ENCODE data around the gene TRPM3. TPM values are rescaled to one million over a fixed set of nuclear protein-coding genes. Genes with fewer than 3 reads are reported as not detected.

TRPM3 gene
- total and polyA plus RNA-seq, 2 donors (not counting 1 experiment from before 2014, with no cell fraction given): not detected

GRCh38 chr9:70561111-70561510 lies 560.3 kb downstream of the TRPM3 start:
- ChIA-PET CTCF (interaction anchor here (1.5 kb wide), 1 partner anchor 76 kb away, joined by 4 read pairs; no protein-coding TSS in a partner anchor), POLR2A (no interaction called here)
- Histone ChIP-seq H3K27ac (ENCODE audit: low read length in 2 of 2) (no peak overlapping the region), H3K27me3 (replicated peaks in 1 of 4; ENCODE audit: control extremely low read depth in 1 of 4, control insufficient read depth in 3 of 4, insufficient read depth in 4 of 4, low read length in 3 of 4) (no peaks in the 10 kb centered on the region), H3K4me2 (replicated peaks; ENCODE audit: low read depth, low read length, poor library complexity, severe bottlenecking) (no peak overlapping the region), H2AFZ (ENCODE audit: insufficient read depth, low read depth, low read length, poor library complexity, severe bottlenecking) (no peak overlapping the region), H3K9me3 (ENCODE audit: control extremely low read depth in 1 of 3, control insufficient read depth in 2 of 3, insufficient read depth in 1 of 3, low read length in 2 of 3) (no peaks in the 10 kb centered on the region), H3K79me2 (ENCODE audit: control insufficient read depth, insufficient read depth, low read length) (no peaks in the 10 kb centered on the region), H3K4me1 (ENCODE audit: control insufficient read depth in 2 of 2, insufficient read depth in 2 of 2, low read length in 2 of 2) (peaks cover 30 to 36% of the 10 kb centered on the region in 2 donors), H3K36me3 (replicated peaks in 1 of 2; ENCODE audit: control extremely low read depth in 1 of 2, control insufficient read depth in 1 of 2, extremely low read depth in 1 of 2, insufficient read depth in 2 of 2, low read length in 1 of 2) (no peaks in the 10 kb centered on the region), H3K9ac (ENCODE audit: low read length) (no peak overlapping the region), H3K4me3 (ENCODE audit: control extremely low read depth in 1 of 5, extremely low read depth in 1 of 5, insufficient read depth in 1 of 5, low read depth in 2 of 5, low read length in 4 of 5) (no peak overlapping the region), H4K20me1 (ENCODE audit: control insufficient read depth, insufficient read depth, low read length, poor library complexity, severe bottlenecking) (no peaks in the 10 kb centered on the region)
- TF ChIP-seq EZH2 (IDR thresholded peaks at IDR 0.05; ENCODE audit: borderline replicate concordance, insufficient read depth, low read depth, low read length, poor library complexity, severe bottlenecking) (no peak), CTCF (IDR thresholded peaks at IDR 0.05) (no peak)
- no peaks in the 10 kb centered on the region for H3K27me3 Mint-ChIP-seq
- 95% methylated on average over 3 of the region's 4 CpGs for WGBS (ENCODE audit: insufficient coverage)
- H3K4me1 Mint-ChIP-seq: peaks cover 36% of the 10 kb centered on the region
- no peak overlapping the region for H3K27ac Mint-ChIP-seq
- ATAC-seq (ENCODE audit: low read depth): no peak
- H3K4me3 Mint-ChIP-seq: no peak overlapping the region
- intact Hi-C loops (cut with micrococcal nuclease): loop anchor here (5.0 kb wide), 1 partner anchor 139 kb away; no protein-coding TSS in a partner anchor
- H3K9me3 Mint-ChIP-seq (ENCODE audit: insufficient read depth): no peaks in the 10 kb centered on the region
- no peak for DNase-seq

- ATAC-seq (ENCODE audit: low read depth) (no peak), DNase-seq (no peak)
- H3K36me3 ChIP-seq (replicated peaks in 1 of 2; ENCODE audit: control extremely low read depth in 1 of 2, control insufficient read depth in 1 of 2, extremely low read depth in 1 of 2, insufficient read depth in 2 of 2, low read length in 1 of 2): no peaks in the 10 kb centered on the region
- no peak for TF ChIP-seq CTCF (IDR thresholded peaks at IDR 0.05)
- no peak for TF ChIP-seq EZH2 (IDR thresholded peaks at IDR 0.05; ENCODE audit: borderline replicate concordance, insufficient read depth, low read depth, low read length, poor library complexity, severe bottlenecking)
- no peak overlapping the region for H3K27ac ChIP-seq (ENCODE audit: low read length in 2 of 2)
- no peaks in the 10 kb centered on the region for H3K79me2 ChIP-seq (ENCODE audit: control insufficient read depth, insufficient read depth, low read length)
- Mint-ChIP-seq H3K27ac (no peak overlapping the region), H3K27me3 (no peaks in the 10 kb centered on the region), H3K9me3 (ENCODE audit: insufficient read depth) (no peaks in the 10 kb centered on the region), H3K4me3 (no peak overlapping the region), H3K4me1 (peaks cover 27% of the 10 kb centered on the region)
- POLR2A ChIA-PET: no interaction called here
- no peak overlapping the region for H3K9ac ChIP-seq (ENCODE audit: low read length)
- H3K9me3 ChIP-seq (ENCODE audit: control extremely low read depth in 1 of 3, control insufficient read depth in 2 of 3, insufficient read depth in 1 of 3, low read length in 2 of 3): no peaks in the 10 kb centered on the region
- intact Hi-C loops (cut with micrococcal nuclease): loop anchor here (10.0 kb wide), 1 partner anchor 46 kb away; no protein-coding TSS in a partner anchor
- no peak overlapping the region for H3K4me3 ChIP-seq (ENCODE audit: control extremely low read depth in 1 of 5, extremely low read depth in 1 of 5, insufficient read depth in 1 of 5, low read depth in 2 of 5, low read length in 4 of 5)
- H4K20me1 ChIP-seq (ENCODE audit: control insufficient read depth, insufficient read depth, low read length, poor library complexity, severe bottlenecking): no peaks in the 10 kb centered on the region
- no peak overlapping the region for H2AFZ ChIP-seq (ENCODE audit: insufficient read depth, low read depth, low read length, poor library complexity, severe bottlenecking)
- peaks cover 22 to 28% of the 10 kb centered on the region in 2 donors for H3K4me1 ChIP-seq (ENCODE audit: control insufficient read depth in 2 of 2, insufficient read depth in 2 of 2, low read length in 2 of 2)
- CTCF ChIA-PET: interaction anchor here (1.2 kb wide), 1 partner anchor 42 kb away, joined by 3 read pairs; no protein-coding TSS in a partner anchor
- H3K4me2 ChIP-seq (replicated peaks; ENCODE audit: low read depth, low read length, poor library complexity, severe bottlenecking): no peak overlapping the region
- no peaks in the 10 kb centered on the region for H3K27me3 ChIP-seq (replicated peaks in 1 of 4; ENCODE audit: control extremely low read depth in 1 of 4, control insufficient read depth in 3 of 4, insufficient read depth in 4 of 4, low read length in 3 of 4)
Measured at GRCh38 chr9:70559102-70559501, 562.3 kb downstream of the TRPM3 start.
